PC-9 (cell line): ENCODE results near the gene SOWAHC. TPM values are rescaled to one million over a fixed set of nuclear protein-coding genes. Genes with fewer than 3 reads are reported as not detected.

ENCODE experiments used
- BruUV-seq: library from RNA; stranded (reverse); fragments of 400-500 nt; replicated peaks from 2 replicates; lab custom pipeline; 2021; lab: Mats Ljungman, UMichigan
- CTCF ChIA-PET: fragments of 300-600 bp; sonication (Branson Sonifier 250); formaldehyde crosslinking; loops from one replicate; lab custom pipeline; 2022; ENCODE audit warnings: antibody characterized with exemption; lab: Charles Lee
- POLR2A ChIA-PET: fragments of 300-600 bp; sonication (Branson Sonifier 250); formaldehyde crosslinking; loops from one replicate; lab custom pipeline; 2022; ENCODE audit warnings: antibody characterized with exemption; ENCODE audit not compliant: unreplicated experiment; lab: Charles Lee
- DNase-seq, 2 experiments: peaks; one replicate each; pipeline versions ENCODE4 v3.0.0 to v3.0.0-alpha.2; 2015 to 2022; ENCODE audit warnings: mixed read lengths in 1 of 2
- H2AFZ ChIP-seq: fragments of 200-600 bp; sonication (generic); 2 replicates; pipeline ENCODE4 v1.8.1; 2017; ENCODE audit warnings: antibody characterized with exemption
- H3F3A ChIP-seq: fragments of 200-600 bp; sonication (generic); 2 replicates; pipeline ENCODE4 v1.8.1; 2017; ENCODE audit warnings: antibody characterized with exemption, mild to moderate bottlenecking, low read depth; ENCODE audit not compliant: insufficient read depth
- H3K27ac ChIP-seq: fragments of 200-600 bp; sonication (generic); 2 replicates; pipeline ENCODE4 v1.6.1; 2016; ENCODE audit warnings: mixed run types
- H3K27me3 ChIP-seq: fragments of 200-600 bp; sonication (generic); 2 replicates; pipeline ENCODE4 v1.6.1; 2016; ENCODE audit warnings: low read depth, mixed run types; ENCODE audit not compliant: insufficient read depth
- H3K36me3 ChIP-seq: fragments of 200-600 bp; sonication (generic); 2 replicates; pipeline ENCODE4 v1.6.1; 2016; ENCODE audit warnings: low read depth, mixed run types
- H3K4me1 ChIP-seq: fragments of 200-600 bp; sonication (generic); replicated peaks from 2 replicates; pipeline ENCODE4 v1.6.1; 2016; ENCODE audit warnings: mixed run types; ENCODE audit not compliant: insufficient read depth
- H3K4me2 ChIP-seq: fragments of 200-600 bp; sonication (generic); 2 replicates; pipeline ENCODE4 v1.6.1; 2017; ENCODE audit warnings: mixed run types
- H3K4me3 ChIP-seq: fragments of 200-600 bp; sonication (generic); 2 replicates; pipeline ENCODE4 v1.6.1; 2016; ENCODE audit warnings: mixed run types
- H3K79me2 ChIP-seq: fragments of 200-600 bp; sonication (generic); 2 replicates; pipeline ENCODE4 v1.6.1; 2017; ENCODE audit warnings: low read depth, mixed run types
- H3K9me2 ChIP-seq: fragments of 200-600 bp; sonication (generic); 2 replicates; pipeline ENCODE4 v1.8.1; 2017; ENCODE audit warnings: mild to moderate bottlenecking; ENCODE audit not compliant: insufficient read depth
- H3K9me3 ChIP-seq: fragments of 200-600 bp; sonication (generic); 2 replicates; pipeline ENCODE4 v1.8.1; 2016; ENCODE audit warnings: low read depth; ENCODE audit not compliant: insufficient read depth
- H4K20me1 ChIP-seq: fragments of 200-600 bp; sonication (generic); 2 replicates; pipeline ENCODE4 v1.8.1; 2017; ENCODE audit not compliant: insufficient read depth
- CTCF ChIP-seq: fragments of 200-600 bp; sonication (generic); conservative IDR thresholded peaks from 2 replicates; pipeline ENCODE4 v1.6.1; 2017; ENCODE audit warnings: mixed run types, antibody characterized with exemption, mild to moderate bottlenecking, moderate library complexity
- EZH2 ChIP-seq: fragments of 200-600 bp; sonication (generic); IDR thresholded peaks from 2 replicates; pipeline ENCODE4 v1.8.0; 2017; ENCODE audit warnings: antibody characterized with exemption, low read depth
- intact Hi-C: fragments of 100-400 bp; cut with micrococcal nuclease; formaldehyde crosslinking; loops from one replicate; pipeline ENCODE4 v1.10.0; 2022; ENCODE audit not compliant: unreplicated experiment
- total RNA-seq: library from RNA; stranded (reverse); gene quantifications from 2 replicates; pipeline ENCODE4 v1.2.3, GENCODE V29; 2021

Gene SOWAHC
- total RNA-seq, 1 experiment from 2014 or later: 14.3 TPM

- BruUV-seq: no TSS peak
- TF ChIP-seq CTCF: no peak
- Histone ChIP-seq H4K20me1 (no peaks in the 10 kb centered on the region), H2AFZ (no peak overlapping the region), H3F3A (no peaks in the 10 kb centered on the region), H3K79me2 (no peaks in the 10 kb centered on the region), H3K9me2 (no peaks in the 10 kb centered on the region), H3K4me1 (no peaks in the 10 kb centered on the region), H3K27me3 (no peaks in the 10 kb centered on the region), H3K36me3 (no peaks in the 10 kb centered on the region), H3K27ac (no peak overlapping the region), H3K4me3 (no peak overlapping the region), H3K4me2 (no peak overlapping the region), H3K9me3 (no peaks in the 10 kb centered on the region)
- POLR2A ChIA-PET: no interaction called here
- no peak for DNase-seq
- intact Hi-C loops: no loop called here
- CTCF ChIA-PET: interaction anchor here (0.8 kb wide), 1 partner anchor 48 kb away, joined by 4 read pairs; no protein-coding TSS in a partner anchor
Observed at GRCh38 chr2:109654326-109655050, 40.3 kb downstream of the SOWAHC start.

- Histone ChIP-seq H3K36me3 (no peaks in the 10 kb centered on the region), H3K9me2 (no peaks in the 10 kb centered on the region), H3K79me2 (no peaks in the 10 kb centered on the region), H3K27me3 (no peaks in the 10 kb centered on the region), H3K4me1 (no peaks in the 10 kb centered on the region), H2AFZ (no peak overlapping the region), H4K20me1 (no peaks in the 10 kb centered on the region), H3K27ac (no peak overlapping the region), H3F3A (no peaks in the 10 kb centered on the region), H3K9me3 (no peaks in the 10 kb centered on the region), H3K4me3 (no peak overlapping the region), H3K4me2 (no peak overlapping the region)
- intact Hi-C loops: no loop called here
- no peak for DNase-seq
- POLR2A ChIA-PET: no interaction called here
- no TSS peak for BruUV-seq
- CTCF ChIA-PET: no interaction called here
- TF ChIP-seq EZH2: no peak
- no peak for TF ChIP-seq CTCF
Observed at GRCh38 chr2:109655287-109655686, 41.1 kb downstream of the SOWAHC start.

GRCh38 chr2:109659396-109660045, 45.4 kb downstream of the SOWAHC start:
- intact Hi-C loops: loop anchor here (5.0 kb wide), 1 partner anchor 112 kb away; no protein-coding TSS in a partner anchor

More at GRCh38 chr2:109659396-109660045, 45.4 kb downstream of the SOWAHC start:
- H3K9me3 ChIP-seq: no peaks in the 10 kb centered on the region
- H3F3A ChIP-seq: no peaks in the 10 kb centered on the region
- H3K9me2 ChIP-seq: no peaks in the 10 kb centered on the region
- no peak overlapping the region for H2AFZ ChIP-seq
- H4K20me1 ChIP-seq: no peaks in the 10 kb centered on the region
- H3K4me1 ChIP-seq: no peaks in the 10 kb centered on the region
- ChIA-PET POLR2A (no interaction called here), CTCF (no interaction called here)
- TF ChIP-seq EZH2: no peak
- no peak for TF ChIP-seq CTCF
- no peak for DNase-seq
- H3K27ac ChIP-seq: no peak overlapping the region
- no peak overlapping the region for H3K4me3 ChIP-seq
- no TSS peak for BruUV-seq
- no peaks in the 10 kb centered on the region for H3K79me2 ChIP-seq
- no peak overlapping the region for H3K4me2 ChIP-seq
- no peaks in the 10 kb centered on the region for H3K36me3 ChIP-seq
- no peaks in the 10 kb centered on the region for H3K27me3 ChIP-seq
